PC-9 (cell line): ENCODE results near the gene GABRB2. TPM values are rescaled to one million over a fixed set of nuclear protein-coding genes. Genes with fewer than 3 reads are reported as not detected.
"Not testable (repeated sequence)": the region's sequence is repeated elsewhere in the genome, so short reads cannot be mapped to it uniquely, and the experiment has no call there.

ENCODE experiments used
- BruUV-seq: library from RNA; stranded (reverse); fragments of 400-500 nt; replicated peaks from 2 replicates; lab custom pipeline; 2021; lab: Mats Ljungman, UMichigan
- CTCF ChIA-PET: fragments of 300-600 bp; sonication (Branson Sonifier 250); formaldehyde crosslinking; loops from one replicate; lab custom pipeline; 2022; ENCODE audit warnings: antibody characterized with exemption; lab: Charles Lee
- POLR2A ChIA-PET: fragments of 300-600 bp; sonication (Branson Sonifier 250); formaldehyde crosslinking; loops from one replicate; lab custom pipeline; 2022; ENCODE audit warnings: antibody characterized with exemption; ENCODE audit not compliant: unreplicated experiment; lab: Charles Lee
- DNase-seq, 2 experiments: peaks; one replicate each; pipeline versions ENCODE4 v3.0.0 to v3.0.0-alpha.2; 2015 to 2022; ENCODE audit warnings: mixed read lengths in 1 of 2
- H2AFZ ChIP-seq: fragments of 200-600 bp; sonication (generic); 2 replicates; pipeline ENCODE4 v1.8.1; 2017; ENCODE audit warnings: antibody characterized with exemption
- H3F3A ChIP-seq: fragments of 200-600 bp; sonication (generic); 2 replicates; pipeline ENCODE4 v1.8.1; 2017; ENCODE audit warnings: antibody characterized with exemption, mild to moderate bottlenecking, low read depth; ENCODE audit not compliant: insufficient read depth
- H3K27ac ChIP-seq: fragments of 200-600 bp; sonication (generic); 2 replicates; pipeline ENCODE4 v1.6.1; 2016; ENCODE audit warnings: mixed run types
- H3K27me3 ChIP-seq: fragments of 200-600 bp; sonication (generic); 2 replicates; pipeline ENCODE4 v1.6.1; 2016; ENCODE audit warnings: low read depth, mixed run types; ENCODE audit not compliant: insufficient read depth
- H3K36me3 ChIP-seq: fragments of 200-600 bp; sonication (generic); 2 replicates; pipeline ENCODE4 v1.6.1; 2016; ENCODE audit warnings: low read depth, mixed run types
- H3K4me1 ChIP-seq: fragments of 200-600 bp; sonication (generic); replicated peaks from 2 replicates; pipeline ENCODE4 v1.6.1; 2016; ENCODE audit warnings: mixed run types; ENCODE audit not compliant: insufficient read depth
- H3K4me2 ChIP-seq: fragments of 200-600 bp; sonication (generic); 2 replicates; pipeline ENCODE4 v1.6.1; 2017; ENCODE audit warnings: mixed run types
- H3K4me3 ChIP-seq: fragments of 200-600 bp; sonication (generic); 2 replicates; pipeline ENCODE4 v1.6.1; 2016; ENCODE audit warnings: mixed run types
- H3K79me2 ChIP-seq: fragments of 200-600 bp; sonication (generic); 2 replicates; pipeline ENCODE4 v1.6.1; 2017; ENCODE audit warnings: low read depth, mixed run types
- H3K9me2 ChIP-seq: fragments of 200-600 bp; sonication (generic); 2 replicates; pipeline ENCODE4 v1.8.1; 2017; ENCODE audit warnings: mild to moderate bottlenecking; ENCODE audit not compliant: insufficient read depth
- H3K9me3 ChIP-seq: fragments of 200-600 bp; sonication (generic); 2 replicates; pipeline ENCODE4 v1.8.1; 2016; ENCODE audit warnings: low read depth; ENCODE audit not compliant: insufficient read depth
- H4K20me1 ChIP-seq: fragments of 200-600 bp; sonication (generic); 2 replicates; pipeline ENCODE4 v1.8.1; 2017; ENCODE audit not compliant: insufficient read depth
- EZH2 ChIP-seq: fragments of 200-600 bp; sonication (generic); IDR thresholded peaks from 2 replicates; pipeline ENCODE4 v1.8.0; 2017; ENCODE audit warnings: antibody characterized with exemption, low read depth
- intact Hi-C: fragments of 100-400 bp; cut with micrococcal nuclease; formaldehyde crosslinking; loops from one replicate; pipeline ENCODE4 v1.10.0; 2022; ENCODE audit not compliant: unreplicated experiment
- total RNA-seq: library from RNA; stranded (reverse); gene quantifications from 2 replicates; pipeline ENCODE4 v1.2.3, GENCODE V29; 2021
- TF ChIP-seq, protein P1 (sequence below): fragments of 200-600 bp; sonication (generic); conservative IDR thresholded peaks from 2 replicates; pipeline ENCODE4 v1.6.1; 2017; ENCODE audit warnings: mixed run types, antibody characterized with exemption, mild to moderate bottlenecking, moderate library complexity

GABRB2 gene
- total RNA-seq, 1 experiment from 2014 or later = not detected

DNA sequence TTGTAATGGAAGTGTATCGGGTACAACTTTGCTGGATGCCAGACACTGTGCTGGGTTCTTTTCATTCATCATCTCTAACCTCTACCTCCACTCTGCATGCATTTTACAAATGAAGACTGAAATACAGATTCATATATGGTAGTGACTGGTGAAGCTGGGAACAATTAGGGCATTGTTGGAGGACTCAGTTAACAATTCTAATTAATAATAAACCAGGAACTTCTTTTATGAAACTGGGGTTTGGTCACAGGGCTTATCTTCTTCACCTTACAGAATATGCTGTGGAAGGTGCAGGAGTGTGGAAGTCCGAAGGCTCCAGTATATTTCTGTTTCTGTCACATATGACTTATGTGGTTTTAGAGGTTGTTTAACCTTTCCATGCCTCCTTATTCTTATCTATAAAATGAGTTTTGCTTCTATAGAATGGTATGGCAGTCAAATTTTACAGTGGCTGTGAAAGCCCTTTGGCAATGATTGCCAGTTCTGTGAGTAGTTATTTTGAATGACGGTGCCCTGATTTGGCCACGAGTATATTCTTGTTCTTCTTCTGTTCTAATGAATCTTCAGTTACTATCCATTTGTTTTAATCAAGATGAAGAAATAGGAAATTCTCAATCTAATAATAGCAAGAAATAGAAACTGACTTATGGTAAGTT is 284.7 kb downstream of the GABRB2 start:
- intact Hi-C loops = no loop called here
- no peaks in the 10 kb centered on the region for H3K79me2 ChIP-seq
- no peaks in the 10 kb centered on the region for H3K27me3 ChIP-seq
- H3K4me1 ChIP-seq = no peaks in the 10 kb centered on the region
- no peak overlapping the region for H3K27ac ChIP-seq
- no peak overlapping the region for H3K4me2 ChIP-seq
- H3K9me3 ChIP-seq = no peaks in the 10 kb centered on the region
- no peak overlapping the region for H3K4me3 ChIP-seq
- DNase-seq = no peak
- POLR2A ChIA-PET = no interaction called here
- H3F3A ChIP-seq = no peaks in the 10 kb centered on the region
- CTCF ChIA-PET = no interaction called here
- H3K9me2 ChIP-seq = no peaks in the 10 kb centered on the region
- no TSS peak for BruUV-seq
- no peaks in the 10 kb centered on the region for H4K20me1 ChIP-seq
- no peak for TF ChIP-seq EZH2
- TF ChIP-seq, protein P1, sequence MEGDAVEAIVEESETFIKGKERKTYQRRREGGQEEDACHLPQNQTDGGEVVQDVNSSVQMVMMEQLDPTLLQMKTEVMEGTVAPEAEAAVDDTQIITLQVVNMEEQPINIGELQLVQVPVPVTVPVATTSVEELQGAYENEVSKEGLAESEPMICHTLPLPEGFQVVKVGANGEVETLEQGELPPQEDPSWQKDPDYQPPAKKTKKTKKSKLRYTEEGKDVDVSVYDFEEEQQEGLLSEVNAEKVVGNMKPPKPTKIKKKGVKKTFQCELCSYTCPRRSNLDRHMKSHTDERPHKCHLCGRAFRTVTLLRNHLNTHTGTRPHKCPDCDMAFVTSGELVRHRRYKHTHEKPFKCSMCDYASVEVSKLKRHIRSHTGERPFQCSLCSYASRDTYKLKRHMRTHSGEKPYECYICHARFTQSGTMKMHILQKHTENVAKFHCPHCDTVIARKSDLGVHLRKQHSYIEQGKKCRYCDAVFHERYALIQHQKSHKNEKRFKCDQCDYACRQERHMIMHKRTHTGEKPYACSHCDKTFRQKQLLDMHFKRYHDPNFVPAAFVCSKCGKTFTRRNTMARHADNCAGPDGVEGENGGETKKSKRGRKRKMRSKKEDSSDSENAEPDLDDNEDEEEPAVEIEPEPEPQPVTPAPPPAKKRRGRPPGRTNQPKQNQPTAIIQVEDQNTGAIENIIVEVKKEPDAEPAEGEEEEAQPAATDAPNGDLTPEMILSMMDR = no peak
- H2AFZ ChIP-seq = no peak overlapping the region
- H3K36me3 ChIP-seq = no peaks in the 10 kb centered on the region

DNA sequence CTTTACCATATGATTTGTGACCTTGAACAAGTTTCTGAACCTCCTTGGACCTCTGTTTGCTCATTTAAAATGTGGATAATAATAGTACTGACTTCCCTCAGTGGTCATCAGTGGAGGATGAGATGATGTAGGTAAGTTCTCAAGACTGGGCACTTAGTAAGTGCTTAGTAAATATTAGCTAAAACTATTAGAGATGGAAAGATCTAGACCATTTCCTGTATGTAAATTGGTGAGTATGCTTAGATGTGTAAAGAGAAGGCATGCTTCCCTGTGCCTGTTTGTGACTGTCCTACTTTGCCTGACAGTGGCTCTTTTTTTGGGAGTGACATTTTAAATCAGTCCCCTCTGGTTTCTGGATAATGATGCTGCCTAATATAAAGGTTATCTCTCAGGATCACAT is 288.1 kb downstream of the GABRB2 start:
- H4K20me1 ChIP-seq = no peaks in the 10 kb centered on the region
- H3K9me2 ChIP-seq = no peaks in the 10 kb centered on the region
- intact Hi-C loops = no loop called here
- no peaks in the 10 kb centered on the region for H3K27me3 ChIP-seq
- no peak for DNase-seq
- CTCF ChIA-PET = no interaction called here
- H2AFZ ChIP-seq = no peak overlapping the region
- H3K4me3 ChIP-seq = no peak overlapping the region
- TF ChIP-seq, protein P1 = no peak
- no peak for TF ChIP-seq EZH2
- H3K79me2 ChIP-seq = no peaks in the 10 kb centered on the region
- no peak overlapping the region for H3K27ac ChIP-seq
- no peaks in the 10 kb centered on the region for H3F3A ChIP-seq
- H3K4me2 ChIP-seq = no peak overlapping the region
- H3K36me3 ChIP-seq = no peaks in the 10 kb centered on the region
- no peaks in the 10 kb centered on the region for H3K9me3 ChIP-seq
- BruUV-seq = no TSS peak
- no peaks in the 10 kb centered on the region for H3K4me1 ChIP-seq
- POLR2A ChIA-PET = no interaction called here

DNA sequence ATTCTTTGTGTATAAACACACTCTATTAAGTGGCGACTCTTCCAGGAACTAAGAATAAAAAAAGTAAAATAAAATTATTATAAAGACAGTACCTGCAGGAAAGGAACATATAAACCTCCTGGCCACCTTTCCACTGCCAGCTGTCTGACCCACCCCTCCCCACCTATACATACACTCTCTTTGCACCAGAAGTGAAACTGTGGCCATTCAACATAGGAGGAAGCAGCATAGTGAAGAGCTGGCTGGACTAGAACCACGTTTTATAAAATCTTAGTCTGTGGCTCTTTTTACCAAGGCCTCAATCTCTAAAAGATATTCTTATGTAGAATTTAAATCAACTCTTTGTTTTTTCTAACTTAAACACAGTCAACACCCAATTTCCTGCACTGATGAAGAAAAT is 289.6 kb downstream of the GABRB2 start:
- POLR2A ChIA-PET = no interaction called here
- TF ChIP-seq, protein P1 = no peak
- no peak for TF ChIP-seq EZH2
- H3K9me2 ChIP-seq = no peaks in the 10 kb centered on the region
- no peaks in the 10 kb centered on the region for H3F3A ChIP-seq
- no peaks in the 10 kb centered on the region for H3K79me2 ChIP-seq
- no peak for DNase-seq
- CTCF ChIA-PET = no interaction called here
- no peak overlapping the region for H3K27ac ChIP-seq
- H3K4me3 ChIP-seq = no peak overlapping the region
- H2AFZ ChIP-seq = no peak overlapping the region
- intact Hi-C loops = no loop called here
- H3K36me3 ChIP-seq = no peaks in the 10 kb centered on the region
- no peaks in the 10 kb centered on the region for H3K27me3 ChIP-seq
- no TSS peak for BruUV-seq
- no peaks in the 10 kb centered on the region for H3K4me1 ChIP-seq
- H3K4me2 ChIP-seq = no peak overlapping the region
- no peaks in the 10 kb centered on the region for H4K20me1 ChIP-seq
- no peaks in the 10 kb centered on the region for H3K9me3 ChIP-seq

DNA sequence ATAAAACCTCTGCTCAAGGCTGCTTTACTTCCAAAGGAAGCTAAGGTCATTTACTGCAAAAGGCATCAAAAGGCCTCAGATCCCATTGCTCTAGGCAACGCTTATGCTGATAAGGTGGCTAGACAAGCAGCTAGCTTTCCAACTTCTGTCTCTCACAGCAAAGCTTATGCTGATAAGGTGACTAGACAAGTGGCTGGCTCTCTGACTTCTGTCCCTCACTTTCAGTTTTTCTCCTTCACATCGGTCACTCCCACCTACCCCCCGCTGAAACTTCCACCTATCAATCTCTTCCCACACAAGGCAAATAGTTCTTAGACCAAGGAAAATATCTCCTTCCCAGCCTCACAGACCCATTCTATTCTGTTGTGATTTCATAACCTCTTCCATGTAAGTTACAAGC is 293.6 kb downstream of the GABRB2 start:
- H3K4me3 ChIP-seq, H2AFZ ChIP-seq, POLR2A ChIA-PET, H3K36me3 ChIP-seq, H3K9me2 ChIP-seq, H3F3A ChIP-seq, H3K79me2 ChIP-seq, H3K4me2 ChIP-seq, DNase-seq, H3K27ac ChIP-seq, CTCF ChIA-PET, H3K27me3 ChIP-seq, intact Hi-C loops, BruUV-seq, H4K20me1 ChIP-seq, H3K4me1 ChIP-seq, H3K9me3 ChIP-seq: not testable (repeated sequence)
